HEK293 (cell line): ENCODE data around the gene OR5W2.

ENCODE experiments used
- CTCF ChIA-PET: fragments of 350-600 bp; formaldehyde crosslinking; extraction: SDS; loops from one replicate; lab custom pipeline; 2021; ENCODE audit warnings: antibody characterized with exemption; lab: Yijun Ruan, JAX
- POLR2A ChIA-PET: fragments of 300-600 bp; formaldehyde crosslinking; extraction: SDS; loops from one replicate; lab custom pipeline; 2020; ENCODE audit warnings: antibody characterized with exemption, inconsistent platforms; lab: Yijun Ruan, JAX
- H3K27ac ChIP-seq: fragments of 200-500 bp; sonication (Bioruptor generic); 2 replicates; pipeline ENCODE4 v1.5.1; 2014; ENCODE audit warnings: low read depth, low read length, control low read depth, inconsistent platforms; ENCODE audit errors: extremely low read depth
- H3K36me3 ChIP-seq, 2 experiments: fragments of 200-500 bp in 1 of 2; sonication (Bioruptor generic) in 1 of 2; 1 replicate in 1 of 2; 2 replicates in 1 of 2; pipeline ENCODE4 v1.5.1; 2014 to 2017; ENCODE audit warnings: inconsistent platforms in 2 of 2, low read length in 2 of 2; ENCODE audit not compliant: control insufficient read depth in 2 of 2, insufficient read depth in 1 of 2
- H3K4me1 ChIP-seq: fragments of 200-500 bp; sonication (Bioruptor generic); 2 replicates; pipeline ENCODE4 v1.5.1; 2014; ENCODE audit warnings: mild to moderate bottlenecking, low read length, inconsistent platforms; ENCODE audit not compliant: control insufficient read depth, insufficient read depth
- H3K4me3 ChIP-seq: 2 replicates; pipeline ENCODE4 v1.5.1; 2011; ENCODE audit warnings: low read depth, mild to moderate bottlenecking, control low read depth, low read length, moderate library complexity
- H3K9me3 ChIP-seq: fragments of 200-500 bp; sonication (Bioruptor generic); 2 replicates; pipeline ENCODE4 v1.5.1; 2014; ENCODE audit warnings: low read depth, low read length, inconsistent platforms; ENCODE audit not compliant: control insufficient read depth, insufficient read depth
- BCL11B ChIP-seq: fragments of 450-650 bp; formaldehyde crosslinking; IDR thresholded peaks from 2 replicates; pipeline ENCODE4 v1.5.1; 2016; ENCODE audit warnings: low read depth, missing biosample characterization, missing genetic modification characterization
- FEZF1 ChIP-seq: fragments of 450-650 bp; formaldehyde crosslinking; IDR thresholded peaks from 2 replicates; pipeline ENCODE4 v1.5.1; 2016; ENCODE audit warnings: missing biosample characterization, missing genetic modification characterization
- KLF8 ChIP-seq: fragments of 450-650 bp; formaldehyde crosslinking; IDR thresholded peaks from 2 replicates; pipeline ENCODE4 v1.5.1; 2016; ENCODE audit warnings: missing biosample characterization, missing genetic modification characterization
- PATZ1 ChIP-seq: fragments of 450-650 bp; formaldehyde crosslinking; IDR thresholded peaks from 2 replicates; pipeline ENCODE4 v1.5.1; 2016; ENCODE audit warnings: missing biosample characterization, missing genetic modification characterization
- PRDM2 ChIP-seq: fragments of 450-650 bp; formaldehyde crosslinking; IDR thresholded peaks from 2 replicates; pipeline ENCODE4 v1.5.1; 2016; ENCODE audit warnings: missing biosample characterization, missing genetic modification characterization, borderline replicate concordance
- PRDM6 ChIP-seq: fragments of 450-650 bp; formaldehyde crosslinking; IDR thresholded peaks from 2 replicates; pipeline ENCODE4 v1.5.1; 2017; ENCODE audit warnings: missing biosample characterization, missing genetic modification characterization
- TRIM28 ChIP-seq: IDR thresholded peaks from 2 replicates; pipeline ENCODE4 v1.6.1; 2011; ENCODE audit warnings: low read length, control low read depth, borderline replicate concordance
- ZFP3 ChIP-seq: fragments of 450-650 bp; formaldehyde crosslinking; IDR thresholded peaks from 2 replicates; pipeline ENCODE4 v1.5.1; 2016; ENCODE audit warnings: low read depth, missing biosample characterization, missing genetic modification characterization
- ZFP41 ChIP-seq: fragments of 450-650 bp; formaldehyde crosslinking; IDR thresholded peaks from 2 replicates; pipeline ENCODE4 v1.5.1; 2016; ENCODE audit warnings: missing biosample characterization, missing genetic modification characterization, borderline replicate concordance
- ZNF16 ChIP-seq: fragments of 450-650 bp; formaldehyde crosslinking; IDR thresholded peaks from 2 replicates; pipeline ENCODE4 v1.5.1; 2016; ENCODE audit warnings: low read depth, missing biosample characterization, missing genetic modification characterization
- ZNF24 ChIP-seq: fragments of 450-650 bp; formaldehyde crosslinking; IDR thresholded peaks from 2 replicates; pipeline ENCODE4 v1.5.1; 2016; ENCODE audit warnings: missing biosample characterization, missing genetic modification characterization
- ZNF501 ChIP-seq: fragments of 450-650 bp; formaldehyde crosslinking; IDR thresholded peaks from 2 replicates; pipeline ENCODE4 v1.5.1; 2016; ENCODE audit warnings: missing biosample characterization, missing genetic modification characterization
- ZNF548 ChIP-seq: fragments of 450-650 bp; formaldehyde crosslinking; IDR thresholded peaks from 2 replicates; pipeline ENCODE4 v1.5.1; 2016; ENCODE audit warnings: missing biosample characterization, missing genetic modification characterization
- ZNF837 ChIP-seq: fragments of 450-650 bp; formaldehyde crosslinking; IDR thresholded peaks from 2 replicates; pipeline ENCODE4 v1.5.1; 2016; ENCODE audit warnings: missing biosample characterization, missing genetic modification characterization
- ZNF843 ChIP-seq: fragments of 450-650 bp; formaldehyde crosslinking; IDR thresholded peaks from 2 replicates; pipeline ENCODE4 v1.5.1; 2016; ENCODE audit warnings: missing biosample characterization, missing genetic modification characterization
- ZXDB ChIP-seq: fragments of 450-650 bp; formaldehyde crosslinking; IDR thresholded peaks from 2 replicates; pipeline ENCODE4 v1.5.1; 2016; ENCODE audit warnings: missing biosample characterization, missing genetic modification characterization
- TF ChIP-seq, protein P1 (sequence below): fragments of 450-650 bp; formaldehyde crosslinking; optimal IDR thresholded peaks from 2 replicates; pipeline ENCODE3; 2016; ENCODE audit warnings: missing biosample characterization, mild to moderate bottlenecking, missing genetic modification characterization
- TF ChIP-seq, protein P2 (sequence below): fragments of 450-650 bp; formaldehyde crosslinking; IDR thresholded peaks from 2 replicates; pipeline ENCODE4 v1.5.1; 2016; ENCODE audit warnings: missing biosample characterization, missing genetic modification characterization
- TF ChIP-seq, protein P3 (sequence below): sonication (generic); formaldehyde crosslinking; IDR thresholded peaks from 2 replicates; pipeline ENCODE4 v1.8.1; 2022; ENCODE audit warnings: mild to moderate bottlenecking, moderate library complexity, missing genetic modification reagents
- TF ChIP-seq, protein P4 (sequence below): fragments of 450-650 bp; IDR thresholded peaks from 2 replicates; pipeline ENCODE4 v1.5.1; 2018; ENCODE audit warnings: missing biosample characterization, missing genetic modification characterization

Gene OR5W2

GRCh38 chr11:55936300-55936699 lies 21.9 kb upstream of the OR5W2 start, which contains the start of gene OR5I1:
Gene OR5I1, minus strand, starts transcription at chr11:55936400. Its CDS starts 0 bp downstream, at chr11:55936400.
- POLR2A ChIA-PET: no interaction called here

DNA sequence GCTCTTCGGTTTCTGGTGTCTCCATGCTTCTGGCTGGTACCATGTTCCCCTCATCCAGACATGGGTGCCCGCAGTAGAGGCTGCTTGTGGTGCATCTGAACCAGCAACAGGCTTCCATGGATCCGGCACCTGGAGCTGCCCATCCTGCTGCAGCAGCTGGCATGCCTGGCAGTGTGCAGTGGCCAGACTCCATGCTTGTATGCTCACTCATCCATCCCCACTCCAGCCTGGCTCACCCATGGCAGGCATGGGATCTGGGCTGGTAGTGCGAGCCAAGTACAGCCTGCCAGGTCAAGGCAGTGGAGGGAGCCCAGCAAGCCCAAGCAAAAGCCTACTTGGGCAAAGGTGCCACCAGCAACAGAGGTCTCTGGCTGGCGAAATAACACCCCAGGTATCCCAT lies 6.2 kb upstream of the OR5W2 start:
- CTCF ChIA-PET: interaction anchor here (1.0 kb wide), 1 partner anchor 19 kb away, joined by 3 read pairs; no protein-coding TSS in a partner anchor
- POLR2A ChIA-PET: no interaction called here
- no peak for TF ChIP-seq PRDM6 (tag by site-specific recombination)
- no peak for TF ChIP-seq FEZF1 (tag by site-specific recombination)
- TF ChIP-seq ZFP41: no peak
- TF ChIP-seq KLF8 (tag by site-specific recombination): no peak
- TF ChIP-seq, protein P1, sequence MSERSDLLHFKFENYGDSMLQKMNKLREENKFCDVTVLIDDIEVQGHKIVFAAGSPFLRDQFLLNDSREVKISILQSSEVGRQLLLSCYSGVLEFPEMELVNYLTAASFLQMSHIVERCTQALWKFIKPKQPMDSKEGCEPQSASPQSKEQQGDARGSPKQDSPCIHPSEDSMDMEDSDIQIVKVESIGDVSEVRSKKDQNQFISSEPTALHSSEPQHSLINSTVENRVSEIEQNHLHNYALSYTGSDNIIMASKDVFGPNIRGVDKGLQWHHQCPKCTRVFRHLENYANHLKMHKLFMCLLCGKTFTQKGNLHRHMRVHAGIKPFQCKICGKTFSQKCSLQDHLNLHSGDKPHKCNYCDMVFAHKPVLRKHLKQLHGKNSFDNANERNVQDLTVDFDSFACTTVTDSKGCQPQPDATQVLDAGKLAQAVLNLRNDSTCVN (tag by site-specific recombination): no peak
- TF ChIP-seq, protein P2, sequence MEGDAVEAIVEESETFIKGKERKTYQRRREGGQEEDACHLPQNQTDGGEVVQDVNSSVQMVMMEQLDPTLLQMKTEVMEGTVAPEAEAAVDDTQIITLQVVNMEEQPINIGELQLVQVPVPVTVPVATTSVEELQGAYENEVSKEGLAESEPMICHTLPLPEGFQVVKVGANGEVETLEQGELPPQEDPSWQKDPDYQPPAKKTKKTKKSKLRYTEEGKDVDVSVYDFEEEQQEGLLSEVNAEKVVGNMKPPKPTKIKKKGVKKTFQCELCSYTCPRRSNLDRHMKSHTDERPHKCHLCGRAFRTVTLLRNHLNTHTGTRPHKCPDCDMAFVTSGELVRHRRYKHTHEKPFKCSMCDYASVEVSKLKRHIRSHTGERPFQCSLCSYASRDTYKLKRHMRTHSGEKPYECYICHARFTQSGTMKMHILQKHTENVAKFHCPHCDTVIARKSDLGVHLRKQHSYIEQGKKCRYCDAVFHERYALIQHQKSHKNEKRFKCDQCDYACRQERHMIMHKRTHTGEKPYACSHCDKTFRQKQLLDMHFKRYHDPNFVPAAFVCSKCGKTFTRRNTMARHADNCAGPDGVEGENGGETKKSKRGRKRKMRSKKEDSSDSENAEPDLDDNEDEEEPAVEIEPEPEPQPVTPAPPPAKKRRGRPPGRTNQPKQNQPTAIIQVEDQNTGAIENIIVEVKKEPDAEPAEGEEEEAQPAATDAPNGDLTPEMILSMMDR (tag by site-specific recombination): no peak
- no peak for TF ChIP-seq TRIM28
- TF ChIP-seq PRDM2 (tag by site-specific recombination): no peak
- no peak for TF ChIP-seq ZNF501
- TF ChIP-seq ZXDB (tag by site-specific recombination): no peak

More at GRCh38 chr11:55936300-55936699, 21.9 kb upstream of the OR5W2 start, which contains the start of gene OR5I1:
- Histone ChIP-seq H3K4me1 (no peaks in the 10 kb centered on the region), H3K36me3 (no peaks in the 10 kb centered on the region), H3K27ac (no peak within 1 kb of the TSS), H3K4me3 (no peak within 1 kb of the TSS), H3K9me3 (no peaks in the 10 kb centered on the region)
- TF ChIP-seq ZNF548: no peak
- no peak for TF ChIP-seq ZNF837 (tag by site-specific recombination)
- TF ChIP-seq ZNF24 (tag by site-specific recombination): no peak
- TF ChIP-seq ZNF16 (tag by site-specific recombination): no peak
- TF ChIP-seq, protein P3, sequence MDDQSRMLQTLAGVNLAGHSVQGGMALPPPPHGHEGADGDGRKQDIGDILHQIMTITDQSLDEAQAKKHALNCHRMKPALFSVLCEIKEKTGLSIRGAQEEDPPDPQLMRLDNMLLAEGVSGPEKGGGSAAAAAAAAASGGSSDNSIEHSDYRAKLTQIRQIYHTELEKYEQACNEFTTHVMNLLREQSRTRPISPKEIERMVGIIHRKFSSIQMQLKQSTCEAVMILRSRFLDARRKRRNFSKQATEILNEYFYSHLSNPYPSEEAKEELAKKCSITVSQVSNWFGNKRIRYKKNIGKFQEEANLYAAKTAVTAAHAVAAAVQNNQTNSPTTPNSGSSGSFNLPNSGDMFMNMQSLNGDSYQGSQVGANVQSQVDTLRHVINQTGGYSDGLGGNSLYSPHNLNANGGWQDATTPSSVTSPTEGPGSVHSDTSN (CRISPR knock-in tag): no peak
- no peak for TF ChIP-seq PATZ1 (tag by site-specific recombination)
- no peak for TF ChIP-seq BCL11B
- TF ChIP-seq, protein P4, sequence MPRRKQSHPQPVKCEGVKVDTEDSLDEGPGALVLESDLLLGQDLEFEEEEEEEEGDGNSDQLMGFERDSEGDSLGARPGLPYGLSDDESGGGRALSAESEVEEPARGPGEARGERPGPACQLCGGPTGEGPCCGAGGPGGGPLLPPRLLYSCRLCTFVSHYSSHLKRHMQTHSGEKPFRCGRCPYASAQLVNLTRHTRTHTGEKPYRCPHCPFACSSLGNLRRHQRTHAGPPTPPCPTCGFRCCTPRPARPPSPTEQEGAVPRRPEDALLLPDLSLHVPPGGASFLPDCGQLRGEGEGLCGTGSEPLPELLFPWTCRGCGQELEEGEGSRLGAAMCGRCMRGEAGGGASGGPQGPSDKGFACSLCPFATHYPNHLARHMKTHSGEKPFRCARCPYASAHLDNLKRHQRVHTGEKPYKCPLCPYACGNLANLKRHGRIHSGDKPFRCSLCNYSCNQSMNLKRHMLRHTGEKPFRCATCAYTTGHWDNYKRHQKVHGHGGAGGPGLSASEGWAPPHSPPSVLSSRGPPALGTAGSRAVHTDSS (tag by site-specific recombination): no peak
- no peak for TF ChIP-seq ZFP3 (tag by site-specific recombination)
- TF ChIP-seq ZNF843: no peak
- TF ChIP-seq, all 188 proteins: peak for 0
- CTCF ChIA-PET: no interaction called here

More for the DNA sequence above, 6.2 kb upstream of the OR5W2 start:
- Histone ChIP-seq H3K36me3 (no peaks in the 10 kb centered on the region), H3K9me3 (no peaks in the 10 kb centered on the region), H3K27ac (no peak overlapping the region), H3K4me1 (no peaks in the 10 kb centered on the region), H3K4me3 (no peak overlapping the region)
